SK-N-SH (cell line): ENCODE results near the gene KMT5C. TPM values are rescaled to one million over a fixed set of nuclear protein-coding genes. Genes with fewer than 3 reads are reported as not detected.

Source experiments
- CTCF ChIA-PET: fragments of 300-600, 350-600 bp; formaldehyde crosslinking; extraction: SDS; loops from one replicate; lab custom pipeline; 2021; lab: Yijun Ruan, JAX
- POLR2A ChIA-PET: fragments of 350-600 bp; sonication (Branson Sonifier 250); formaldehyde crosslinking; extraction: SDS; loops from one replicate; lab custom pipeline; 2020; ENCODE audit warnings: antibody characterized with exemption, inconsistent platforms; lab: Yijun Ruan, JAX
- DNase-seq: peaks from one replicate; pipeline ENCODE4 v3.0.0; 2012
- H2AFZ ChIP-seq: fragments of 200-600 bp; sonication (generic); 2 replicates; pipeline ENCODE4 v1.8.1; 2016; ENCODE audit warnings: antibody characterized with exemption, mild to moderate bottlenecking, low read depth
- H3F3A ChIP-seq: fragments of 200-600 bp; sonication (generic); replicated peaks from 2 replicates; pipeline ENCODE3; 2016; ENCODE audit warnings: antibody characterized with exemption, mild to moderate bottlenecking; ENCODE audit not compliant: insufficient read depth
- H3K27ac ChIP-seq, 2 experiments: fragments of 200-500 bp in 1 of 2; fragments of 200-600 bp in 1 of 2; sonication (Bioruptor generic) in 1 of 2; sonication (generic), shearing (Covaris generic) in 1 of 2; 2 replicates each; pipeline versions ENCODE4 v1.5.1 to v1.6.1; 2014 to 2016; ENCODE audit warnings: low read depth in 2 of 2, inconsistent platforms in 1 of 2, low read length in 1 of 2, mild to moderate bottlenecking in 1 of 2, mixed read lengths in 1 of 2
- H3K27me3 ChIP-seq: fragments of 200-600 bp; sonication (generic), shearing (Covaris generic); 2 replicates; pipeline ENCODE4 v1.6.1; 2016; ENCODE audit warnings: mixed run types; ENCODE audit not compliant: insufficient read depth
- H3K36me3 ChIP-seq, 2 experiments: fragments of 200-500 bp in 1 of 2; fragments of 200-600 bp in 1 of 2; sonication (Bioruptor generic) in 1 of 2; sonication (generic) in 1 of 2; replicated peaks in 1 of 2; 2 replicates each; pipeline versions ENCODE3 to v1.5.1; 2014 to 2016; ENCODE audit warnings: low read length in 1 of 2, mild to moderate bottlenecking in 1 of 2; ENCODE audit not compliant: insufficient read depth in 2 of 2, control insufficient read depth in 1 of 2
- H3K4me1 ChIP-seq, 2 experiments: fragments of 200-500 bp in 1 of 2; fragments of 200-600 bp in 1 of 2; sonication (Bioruptor generic) in 1 of 2; sonication (generic), shearing (Covaris generic) in 1 of 2; 2 replicates each; pipeline versions ENCODE4 v1.5.1 to v1.6.1; 2014 to 2016; ENCODE audit warnings: low read depth in 1 of 2, low read length in 1 of 2, mixed run types in 1 of 2; ENCODE audit not compliant: insufficient read depth in 2 of 2, control insufficient read depth in 1 of 2
- H3K4me2 ChIP-seq: fragments of 200-600 bp; sonication (generic), shearing (Covaris generic); 2 replicates; pipeline ENCODE4 v1.6.1; 2017; ENCODE audit warnings: mixed run types
- H3K4me3 ChIP-seq, 2 experiments: fragments of 200-500 bp in 1 of 2; fragments of 200-600 bp in 1 of 2; sonication (Bioruptor generic) in 1 of 2; sonication (generic), shearing (Covaris generic) in 1 of 2; 2 replicates each; pipeline versions ENCODE4 v1.5.1 to v1.8.1; 2014 to 2016; ENCODE audit warnings: low read depth in 2 of 2, inconsistent platforms in 1 of 2, low read length in 1 of 2, mild to moderate bottlenecking in 1 of 2, mixed read lengths in 1 of 2, moderate library complexity in 1 of 2
- H3K79me2 ChIP-seq: fragments of 200-600 bp; sonication (generic); 2 replicates; pipeline ENCODE4 v1.8.1; 2017; ENCODE audit warnings: mild to moderate bottlenecking; ENCODE audit not compliant: insufficient read depth
- H3K9ac ChIP-seq: fragments of 200-600 bp; sonication (generic); 2 replicates; pipeline ENCODE4 v1.6.1; 2017; ENCODE audit warnings: mixed run types
- H3K9me2 ChIP-seq: fragments of 200-600 bp; sonication (generic); 2 replicates; pipeline ENCODE4 v1.6.1; 2017; ENCODE audit warnings: mixed run types
- H3K9me3 ChIP-seq: fragments of 200-600 bp; sonication (generic); 2 replicates; pipeline ENCODE4 v1.6.1; 2017; ENCODE audit warnings: mixed run types, mild to moderate bottlenecking, moderate library complexity
- H4K20me1 ChIP-seq: fragments of 200-600 bp; sonication (generic); 2 replicates; pipeline ENCODE4 v1.6.1; 2017; ENCODE audit warnings: mild to moderate bottlenecking, mixed run types; ENCODE audit not compliant: insufficient read depth
- FOSL2 ChIP-seq: IDR thresholded peaks from 2 replicates; pipeline ENCODE4 v1.4.0; 2012; ENCODE audit warnings: low read depth, mild to moderate bottlenecking, moderate library complexity, borderline replicate concordance
- NRF1 ChIP-seq: IDR thresholded peaks from 2 replicates; pipeline ENCODE4 v1.6.1; 2012; ENCODE audit warnings: low read depth, mild to moderate bottlenecking, low read length
- POLR2AphosphoS5 ChIP-seq: IDR thresholded peaks from 2 replicates; pipeline ENCODE4 v1.6.1; 2012; ENCODE audit warnings: low read depth, low read length
- RCOR1 ChIP-seq: fragments of 150-350 bp; IDR thresholded peaks from 2 replicates; pipeline ENCODE4 v1.6.1; 2017; ENCODE audit warnings: antibody characterized with exemption, low read length
- RFX5 ChIP-seq: IDR thresholded peaks from 2 replicates; pipeline ENCODE4 v1.6.1; 2012; ENCODE audit warnings: mild to moderate bottlenecking, improper control_type of control experiment, low read length
- RXRA ChIP-seq: IDR thresholded peaks from 2 replicates; pipeline ENCODE4 v1.4.0; 2012; ENCODE audit warnings: low read depth, mild to moderate bottlenecking, borderline replicate concordance
- TEAD4 ChIP-seq: IDR thresholded peaks from 2 replicates; pipeline ENCODE4 v1.4.0; 2012; ENCODE audit warnings: mild to moderate bottlenecking, borderline replicate concordance; ENCODE audit not compliant: insufficient read depth
- YY1 ChIP-seq: IDR thresholded peaks from 2 replicates; pipeline ENCODE4 v1.4.0; 2012; ENCODE audit warnings: low read depth, mild to moderate bottlenecking
- WGBS: methylation state at CpG from one replicate; pipeline ENCODE4 v1.1.6; 2017; ENCODE audit warnings: low lambda C conversion rate; 5-methylcytosine and 5-hydroxymethylcytosine counted together
- polyA plus RNA-seq, 3 experiments: library from polyadenylated mRNA; depleted of rRNA; stranded (reverse); fragments of >200 nt; gene quantifications; 2 replicates each; pipeline ENCODE4 v1.2.3, GENCODE V29; 2012
- TF ChIP-seq, protein P1 (sequence below): fragments of 150-350 bp; IDR thresholded peaks from 2 replicates; pipeline ENCODE4 v1.6.1; 2017; ENCODE audit warnings: antibody characterized with exemption, low read length, low read depth, borderline replicate concordance
- TF ChIP-seq, protein P2 (sequence below): IDR thresholded peaks from 2 replicates; pipeline ENCODE4; 2012
- TF ChIP-seq, protein P3 (sequence below): IDR thresholded peaks from 2 replicates; pipeline ENCODE4 v1.4.0; 2012; ENCODE audit warnings: low read depth
- TF ChIP-seq, protein P4 (sequence below): IDR thresholded peaks from 2 replicates; pipeline ENCODE4 v1.6.1; 2012; ENCODE audit warnings: mild to moderate bottlenecking, low read depth, low read length, moderate library complexity

The KMT5C gene
- polyA plus RNA-seq, 1 of the 3 experiments (the other 2 are of a cell fraction) = 14.0 TPM

DNA sequence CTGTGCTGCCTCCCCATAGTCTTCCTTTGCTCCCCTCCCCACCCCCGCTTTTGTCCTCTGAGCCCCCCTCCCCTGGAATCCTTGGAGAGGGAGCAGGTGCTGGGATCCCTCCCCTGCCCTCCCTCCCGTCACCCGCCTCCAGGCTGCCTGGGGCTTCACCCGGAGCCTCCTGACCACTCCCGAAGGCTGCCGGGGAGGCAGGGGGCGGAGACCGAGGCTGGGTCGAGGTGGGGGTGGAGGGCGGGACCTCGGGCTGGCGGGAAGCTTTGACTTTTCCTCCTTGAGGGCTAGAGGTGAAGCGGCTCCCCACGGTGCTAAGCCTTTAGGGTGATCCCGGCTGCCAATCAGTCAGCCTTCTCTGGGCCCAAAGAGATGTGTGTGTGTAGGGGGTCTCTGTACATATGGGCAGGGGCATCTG lies 1.5 kb downstream of the KMT5C start:
- peak; percentile 88 for DNase-seq
- H3K9me3 ChIP-seq = no peaks in the 10 kb centered on the region
- peaks cover 0 to 44% of the 10 kb centered on the region in 2 experiments; a peak in 2 of 4 replicates for H3K4me1 ChIP-seq
- no peaks in the 10 kb centered on the region for H3K9me2 ChIP-seq
- peaks cover 9% of the 10 kb centered on the region; the same call in 1 of the 2 replicates for H3K79me2 ChIP-seq
- peak overlapping the region; percentile 56 to 87; a peak in 2 of 4 replicates for H3K27ac ChIP-seq
- H3K4me3 ChIP-seq = peak overlapping the region; percentile 73 to 75
- WGBS = 11% methylated on average over 13 of the region's 15 CpGs
- no peaks in the 10 kb centered on the region for H3F3A ChIP-seq
- peak overlapping the region; percentile 85; the same call in 1 of the 2 replicates for H3K9ac ChIP-seq
- H3K36me3 ChIP-seq = peaks cover 0 to 4% of the 10 kb centered on the region in 2 experiments
- CTCF ChIA-PET = interaction anchor here (1.1 kb wide), 2 partner anchors 11 to 43 kb away, joined by 3 to 8 read pairs; partner anchors contain the start of gene TMEM238
- no peak overlapping the region for H2AFZ ChIP-seq
- no peaks in the 10 kb centered on the region for H4K20me1 ChIP-seq
- H3K27me3 ChIP-seq = no peaks in the 10 kb centered on the region
- peak overlapping the region; percentile 100 for H3K4me2 ChIP-seq
- POLR2A ChIA-PET = interaction anchor here (0.6 kb wide), 1 partner anchor 9 kb away, joined by 3 read pairs; no protein-coding TSS in a partner anchor
- TF ChIP-seq POLR2AphosphoS5 (no peak), RXRA (no peak), NRF1 (no peak), RFX5 (no peak), YY1 (no peak), TEAD4 (no peak), FOSL2 (no peak), RCOR1 (no peak)
- TF ChIP-seq, protein P1, sequence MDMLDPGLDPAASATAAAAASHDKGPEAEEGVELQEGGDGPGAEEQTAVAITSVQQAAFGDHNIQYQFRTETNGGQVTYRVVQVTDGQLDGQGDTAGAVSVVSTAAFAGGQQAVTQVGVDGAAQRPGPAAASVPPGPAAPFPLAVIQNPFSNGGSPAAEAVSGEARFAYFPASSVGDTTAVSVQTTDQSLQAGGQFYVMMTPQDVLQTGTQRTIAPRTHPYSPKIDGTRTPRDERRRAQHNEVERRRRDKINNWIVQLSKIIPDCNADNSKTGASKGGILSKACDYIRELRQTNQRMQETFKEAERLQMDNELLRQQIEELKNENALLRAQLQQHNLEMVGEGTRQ = no peak
- TF ChIP-seq, protein P2, sequence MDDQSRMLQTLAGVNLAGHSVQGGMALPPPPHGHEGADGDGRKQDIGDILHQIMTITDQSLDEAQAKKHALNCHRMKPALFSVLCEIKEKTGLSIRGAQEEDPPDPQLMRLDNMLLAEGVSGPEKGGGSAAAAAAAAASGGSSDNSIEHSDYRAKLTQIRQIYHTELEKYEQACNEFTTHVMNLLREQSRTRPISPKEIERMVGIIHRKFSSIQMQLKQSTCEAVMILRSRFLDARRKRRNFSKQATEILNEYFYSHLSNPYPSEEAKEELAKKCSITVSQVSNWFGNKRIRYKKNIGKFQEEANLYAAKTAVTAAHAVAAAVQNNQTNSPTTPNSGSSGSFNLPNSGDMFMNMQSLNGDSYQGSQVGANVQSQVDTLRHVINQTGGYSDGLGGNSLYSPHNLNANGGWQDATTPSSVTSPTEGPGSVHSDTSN = no peak
- TF ChIP-seq, protein P3, sequence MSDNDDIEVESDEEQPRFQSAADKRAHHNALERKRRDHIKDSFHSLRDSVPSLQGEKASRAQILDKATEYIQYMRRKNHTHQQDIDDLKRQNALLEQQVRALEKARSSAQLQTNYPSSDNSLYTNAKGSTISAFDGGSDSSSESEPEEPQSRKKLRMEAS = no peak
- TF ChIP-seq, protein P4, sequence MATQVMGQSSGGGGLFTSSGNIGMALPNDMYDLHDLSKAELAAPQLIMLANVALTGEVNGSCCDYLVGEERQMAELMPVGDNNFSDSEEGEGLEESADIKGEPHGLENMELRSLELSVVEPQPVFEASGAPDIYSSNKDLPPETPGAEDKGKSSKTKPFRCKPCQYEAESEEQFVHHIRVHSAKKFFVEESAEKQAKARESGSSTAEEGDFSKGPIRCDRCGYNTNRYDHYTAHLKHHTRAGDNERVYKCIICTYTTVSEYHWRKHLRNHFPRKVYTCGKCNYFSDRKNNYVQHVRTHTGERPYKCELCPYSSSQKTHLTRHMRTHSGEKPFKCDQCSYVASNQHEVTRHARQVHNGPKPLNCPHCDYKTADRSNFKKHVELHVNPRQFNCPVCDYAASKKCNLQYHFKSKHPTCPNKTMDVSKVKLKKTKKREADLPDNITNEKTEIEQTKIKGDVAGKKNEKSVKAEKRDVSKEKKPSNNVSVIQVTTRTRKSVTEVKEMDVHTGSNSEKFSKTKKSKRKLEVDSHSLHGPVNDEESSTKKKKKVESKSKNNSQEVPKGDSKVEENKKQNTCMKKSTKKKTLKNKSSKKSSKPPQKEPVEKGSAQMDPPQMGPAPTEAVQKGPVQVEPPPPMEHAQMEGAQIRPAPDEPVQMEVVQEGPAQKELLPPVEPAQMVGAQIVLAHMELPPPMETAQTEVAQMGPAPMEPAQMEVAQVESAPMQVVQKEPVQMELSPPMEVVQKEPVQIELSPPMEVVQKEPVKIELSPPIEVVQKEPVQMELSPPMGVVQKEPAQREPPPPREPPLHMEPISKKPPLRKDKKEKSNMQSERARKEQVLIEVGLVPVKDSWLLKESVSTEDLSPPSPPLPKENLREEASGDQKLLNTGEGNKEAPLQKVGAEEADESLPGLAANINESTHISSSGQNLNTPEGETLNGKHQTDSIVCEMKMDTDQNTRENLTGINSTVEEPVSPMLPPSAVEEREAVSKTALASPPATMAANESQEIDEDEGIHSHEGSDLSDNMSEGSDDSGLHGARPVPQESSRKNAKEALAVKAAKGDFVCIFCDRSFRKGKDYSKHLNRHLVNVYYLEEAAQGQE = no peak
- TF ChIP-seq, all 33 proteins: peak for 0
